Neural crest cell (in vitro differentiated cells): Measurements from ENCODE around the gene TRPV5. TPM values are rescaled to one million over a fixed set of nuclear protein-coding genes. Genes with fewer than 3 reads are reported as not detected.

ENCODE experiments used
- DNase-seq: peaks from one replicate; pipeline ENCODE4 v3.0.0; 2021; ENCODE audit warnings: low read depth, mixed read lengths, low spot score
- H3K27ac Mint-ChIP-seq: one replicate; pipeline ENCODE4 v1.8.0; 2021; ENCODE audit warnings: mild to moderate bottlenecking, mixed read lengths; ENCODE audit not compliant: unreplicated experiment
- H3K27me3 Mint-ChIP-seq: 2 replicates; pipeline ENCODE4 v1.8.0; 2021; ENCODE audit warnings: low read depth, mild to moderate bottlenecking, mixed read lengths
- H3K36me3 Mint-ChIP-seq: 2 replicates; pipeline ENCODE4 v1.8.0; 2021; ENCODE audit warnings: low read depth, mild to moderate bottlenecking, mixed read lengths
- H3K4me1 Mint-ChIP-seq: 2 replicates; pipeline ENCODE4 v1.8.0; 2021; ENCODE audit warnings: mixed read lengths
- H3K4me3 Mint-ChIP-seq: one replicate; pipeline ENCODE4 v1.8.0; 2021; ENCODE audit warnings: mild to moderate bottlenecking, mixed read lengths
- H3K9me3 Mint-ChIP-seq: 2 replicates; pipeline ENCODE4 v1.8.0; 2021; ENCODE audit warnings: mixed read lengths
- CTCF ChIP-seq: fragments of 200-600 bp; sonication (generic); conservative IDR thresholded peaks from 2 replicates; pipeline ENCODE4 v1.5.0; 2021; ENCODE audit warnings: antibody characterized with exemption, mild to moderate bottlenecking
- total RNA-seq: library from RNA; stranded (reverse); gene quantifications from 2 replicates; pipeline ENCODE4 v1.2.1, GENCODE V29; 2021

The TRPV5 gene
- total RNA-seq, 1 donor from 2014 or later: 0.07 TPM

DNA sequence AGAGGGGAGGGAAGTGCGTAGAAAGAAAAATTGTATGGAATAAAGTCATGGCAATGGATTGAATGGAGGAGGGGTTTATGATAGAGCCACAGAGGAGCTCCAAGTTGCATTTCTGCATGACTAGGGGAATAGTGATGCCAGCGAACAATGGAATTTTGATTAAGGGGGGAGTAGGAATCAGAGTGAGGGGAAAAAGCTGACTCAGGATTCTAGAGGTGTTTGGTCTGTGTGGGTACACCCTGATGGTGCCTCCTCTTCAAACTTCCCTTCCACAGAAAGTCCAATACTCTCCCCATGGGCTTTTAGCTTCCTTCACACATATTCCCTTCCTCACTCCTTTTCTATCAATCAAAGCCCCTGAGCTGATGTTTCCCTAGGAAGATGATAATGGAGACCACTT is 30.4 kb upstream of the TRPV5 start:
- Mint-ChIP-seq H3K36me3 (no peaks in the 10 kb centered on the region), H3K4me3 (no peak overlapping the region), H3K9me3 (peaks cover 3% of the 10 kb centered on the region), H3K27ac (no peak overlapping the region), H3K27me3 (peaks cover 22% of the 10 kb centered on the region), H3K4me1 (peaks cover 5% of the 10 kb centered on the region)
- no peak for DNase-seq
- TF ChIP-seq CTCF: no peak

GRCh38 chr7:142962991-142963390 is 29.4 kb upstream of the TRPV5 start:
- no peak for DNase-seq
- TF ChIP-seq CTCF: no peak
- H3K4me1 Mint-ChIP-seq: peaks cover 5% of the 10 kb centered on the region
- peaks cover 25% of the 10 kb centered on the region for H3K27me3 Mint-ChIP-seq
- peaks cover 3% of the 10 kb centered on the region for H3K9me3 Mint-ChIP-seq
- H3K4me3 Mint-ChIP-seq: no peak overlapping the region
- no peaks in the 10 kb centered on the region for H3K36me3 Mint-ChIP-seq
- H3K27ac Mint-ChIP-seq: no peak overlapping the region

- no peaks in the 10 kb centered on the region for H3K36me3 Mint-ChIP-seq
- H3K27me3 Mint-ChIP-seq: peaks cover 25% of the 10 kb centered on the region
- peaks cover 5% of the 10 kb centered on the region for H3K4me1 Mint-ChIP-seq
- DNase-seq: no peak
- no peak within 1 kb of the TSS for H3K4me3 Mint-ChIP-seq
- TF ChIP-seq CTCF: no peak
- H3K27ac Mint-ChIP-seq: no peak within 1 kb of the TSS
- H3K9me3 Mint-ChIP-seq: peaks cover 3% of the 10 kb centered on the region
These were observed 28.7 kb upstream of the TRPV5 start, which contains the start of gene KEL for GRCh38 chr7:142961973-142962926. Gene KEL (minus strand): TSS chr7:142962363. CDS start chr7:142962206, 157 bp downstream.

DNA sequence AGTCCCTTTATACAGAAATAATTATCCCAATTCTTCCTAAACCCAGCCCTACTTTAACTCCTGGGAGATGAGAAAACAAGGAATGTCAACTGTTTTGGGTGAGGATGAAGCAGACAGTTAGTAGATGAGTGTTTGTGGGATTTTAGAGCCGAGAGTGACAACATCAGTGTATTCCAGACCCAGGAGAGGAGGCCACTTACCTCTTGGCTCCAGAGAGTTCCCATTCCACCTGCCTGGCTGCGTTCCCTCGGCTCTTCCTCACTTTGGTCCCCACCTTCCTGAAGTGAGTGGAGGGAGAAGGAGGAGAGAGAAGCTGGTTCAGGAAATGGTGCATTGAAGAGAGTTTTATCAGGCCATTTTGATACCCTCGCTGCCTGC is 28.0 kb upstream of the TRPV5 start:
- TF ChIP-seq CTCF: no peak
- Mint-ChIP-seq H3K4me1 (peaks cover 5% of the 10 kb centered on the region), H3K4me3 (no peak overlapping the region), H3K9me3 (peaks cover 3% of the 10 kb centered on the region), H3K36me3 (no peaks in the 10 kb centered on the region), H3K27me3 (peaks cover 25% of the 10 kb centered on the region), H3K27ac (no peak overlapping the region)
- DNase-seq: no peak

GRCh38 chr7:142960955-142961512 is 27.5 kb upstream of the TRPV5 start:
- peaks cover 5% of the 10 kb centered on the region for H3K4me1 Mint-ChIP-seq
- peak overlapping the region; percentile 71 for H3K27ac Mint-ChIP-seq
- peaks cover 8% of the 10 kb centered on the region for H3K9me3 Mint-ChIP-seq
- no peak for DNase-seq
- no peak overlapping the region for H3K4me3 Mint-ChIP-seq
- H3K36me3 Mint-ChIP-seq: peaks cover 2% of the 10 kb centered on the region
- TF ChIP-seq CTCF: no peak
- peaks cover 25% of the 10 kb centered on the region for H3K27me3 Mint-ChIP-seq
